ENCODE measurements around the gene ICE2. TPM values are rescaled to one million over a fixed set of nuclear protein-coding genes. Genes with fewer than 3 reads are reported as not detected.

Gene ICE2
- polyA plus RNA-seq, 1 donor: 99.1 TPM

- no peak for DNase-seq
Measured at GRCh38 chr15:60371175-60372051, 107.5 kb downstream of the ICE2 start.

- no peak for DNase-seq
Measured at GRCh38 chr15:60370869-60371136, 108.1 kb downstream of the ICE2 start.

GRCh38 chr15:60370105-60370868 lies 108.7 kb downstream of the ICE2 start:
- no peak for DNase-seq

DNA sequence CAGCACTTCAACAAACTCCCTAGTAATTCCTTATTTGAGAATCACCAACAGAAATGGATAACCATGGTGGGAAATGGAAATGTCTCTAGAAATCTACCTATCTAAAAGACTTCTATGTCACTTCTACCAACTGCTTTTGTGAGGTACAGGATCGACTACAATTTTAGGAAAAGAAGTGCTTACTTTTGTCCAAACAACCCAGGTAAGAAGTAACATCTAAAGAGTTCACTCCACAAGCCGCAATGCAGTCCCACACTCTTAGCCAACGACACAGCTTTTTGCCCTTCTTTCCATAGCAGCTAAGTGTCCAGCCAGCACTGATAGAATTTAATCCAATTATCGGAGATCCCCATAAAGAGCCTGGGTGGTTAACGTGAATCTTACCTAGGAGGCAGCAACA lies 109.2 kb downstream of the ICE2 start:
- no peak for DNase-seq

Other genes starting within 250 kb of the ICE2 start
- gene ANXA2, start 81.2 kb downstream of the ICE2 start, polyA plus RNA-seq (ENCODE audit: insufficient read length): 510 TPM

Measured in left kidney (tissue), 2 donors.